Adipocyte (in vitro differentiated cells): ENCODE data around the gene NKAP.

ENCODE experiments used
- DNase-seq: peaks from one replicate; pipeline ENCODE4 v3.0.0-alpha.2; 2015; ENCODE audit warnings: low read depth
- H3K27me3 ChIP-seq: replicated peaks from 2 replicates; pipeline ENCODE4 v1.7.0; 2013; ENCODE audit warnings: mild to moderate bottlenecking, low read length, moderate library complexity; ENCODE audit not compliant: control insufficient read depth, insufficient read depth
- H3K36me3 ChIP-seq: 2 replicates; pipeline ENCODE4 v1.7.0; 2013; ENCODE audit warnings: low read length, mild to moderate bottlenecking, moderate library complexity; ENCODE audit not compliant: control insufficient read depth, insufficient read depth, severe bottlenecking
- H3K4me1 ChIP-seq: 2 replicates; pipeline ENCODE4 v1.7.0; 2013; ENCODE audit warnings: mild to moderate bottlenecking, low read length, moderate library complexity; ENCODE audit not compliant: control insufficient read depth, insufficient read depth
- H3K4me3 ChIP-seq: 2 replicates; pipeline ENCODE4 v1.7.0; 2013; ENCODE audit warnings: mild to moderate bottlenecking, low read length, moderate library complexity
- H3K9ac ChIP-seq: 2 replicates; pipeline ENCODE4 v1.7.0; 2013; ENCODE audit warnings: mild to moderate bottlenecking, low read length, moderate library complexity
- H3K9me3 ChIP-seq: 2 replicates; pipeline ENCODE4 v1.7.0; 2013; ENCODE audit warnings: mild to moderate bottlenecking, low read length, moderate library complexity; ENCODE audit not compliant: control insufficient read depth

Gene NKAP

DNA sequence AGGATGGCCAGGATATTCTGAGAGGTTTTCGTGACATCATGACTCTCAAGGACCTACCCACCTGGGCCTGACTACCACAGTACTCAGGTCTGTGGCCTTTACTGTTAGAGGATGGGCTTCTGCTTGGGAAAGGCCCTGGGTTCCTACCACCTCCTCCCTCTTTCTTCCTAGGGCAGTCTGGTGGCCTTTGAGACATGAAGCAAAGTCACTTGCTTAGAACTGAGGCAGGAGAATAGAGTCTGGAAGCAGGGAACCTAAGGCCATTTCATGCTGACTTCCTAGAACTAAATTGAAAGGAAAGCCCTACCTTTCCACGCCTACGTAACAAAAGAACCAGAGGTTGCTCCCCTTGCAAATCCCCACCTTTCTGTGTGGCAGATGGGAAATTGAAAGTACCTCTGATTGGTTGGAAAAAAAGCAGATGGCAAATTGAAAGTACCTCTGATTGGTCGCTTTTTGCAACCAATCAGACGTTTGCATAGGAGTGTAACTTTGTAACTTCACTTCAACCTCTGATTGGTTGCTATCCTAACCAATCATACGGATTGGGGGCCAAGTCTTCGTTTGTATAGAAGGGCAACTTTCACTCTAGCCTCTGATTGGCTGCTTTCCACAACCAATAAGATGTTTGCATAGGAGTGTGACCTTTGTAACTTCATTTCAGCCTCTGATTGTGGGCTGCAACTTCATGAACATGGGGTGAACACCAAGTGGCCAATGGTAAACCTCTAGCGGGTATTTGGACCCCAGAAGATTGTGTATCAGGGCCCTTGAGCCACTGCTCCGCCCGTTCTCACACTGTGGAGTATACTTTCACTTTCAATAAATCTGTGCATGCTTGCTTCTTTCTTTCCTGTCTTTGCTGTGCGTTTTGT, 57.8 kb downstream of the NKAP start:
- no peaks in the 10 kb centered on the region for H3K9me3 ChIP-seq
- H3K4me3 ChIP-seq: no peak overlapping the region
- peaks cover 2% of the 10 kb centered on the region for H3K27me3 ChIP-seq
- H3K36me3 ChIP-seq: no peaks in the 10 kb centered on the region
- no peak for DNase-seq
- H3K4me1 ChIP-seq: no peaks in the 10 kb centered on the region
- peak overlapping the region; percentile 29 for H3K9ac ChIP-seq

DNA sequence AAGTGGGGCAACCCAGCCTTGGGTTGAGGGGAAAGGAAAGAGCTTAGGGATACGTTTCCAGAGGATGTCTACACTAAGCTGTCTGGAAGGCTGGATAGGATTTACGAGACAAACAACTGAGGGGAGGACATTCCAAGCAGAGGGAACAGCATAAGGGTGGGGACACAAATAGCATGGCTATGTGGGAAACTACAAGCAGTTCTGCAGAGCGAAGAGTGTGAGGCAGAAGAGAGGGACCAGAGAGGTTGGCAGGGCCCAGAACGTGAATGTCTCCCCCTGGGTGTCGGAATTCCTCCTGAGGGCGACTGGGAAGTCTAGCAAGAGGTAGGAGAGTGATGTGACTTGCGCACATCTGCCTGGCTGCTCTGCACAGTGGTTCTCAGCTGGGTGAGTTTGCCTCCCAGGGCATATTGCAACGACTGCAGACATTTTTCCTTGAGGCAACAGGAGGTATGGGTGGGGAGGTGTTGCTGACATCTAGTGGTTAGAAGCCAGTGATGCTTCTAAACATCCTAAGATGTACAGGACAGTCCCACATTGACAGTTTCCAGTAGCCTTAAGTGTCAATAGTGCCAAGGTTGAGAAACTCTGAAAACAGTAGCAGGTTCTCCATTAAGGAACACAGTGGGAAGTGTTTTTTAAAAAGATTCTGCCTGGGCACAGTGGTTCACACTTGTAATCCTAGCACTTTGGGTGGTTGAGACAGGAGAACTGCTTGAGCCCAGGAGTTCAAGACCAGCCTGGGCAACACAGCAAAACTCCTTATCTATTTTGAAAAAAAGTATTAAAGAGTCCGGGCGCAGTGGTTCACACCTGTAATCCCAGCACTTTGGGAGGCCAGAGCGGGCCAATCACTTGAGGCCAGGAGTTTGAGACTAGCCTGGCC, 62.8 kb downstream of the NKAP start:
- H3K9ac ChIP-seq: no peak overlapping the region
- peak; percentile 66 for DNase-seq
- H3K4me3 ChIP-seq: no peak overlapping the region
- no peaks in the 10 kb centered on the region for H3K9me3 ChIP-seq
- H3K4me1 ChIP-seq: no peaks in the 10 kb centered on the region
- no peaks in the 10 kb centered on the region for H3K27me3 ChIP-seq
- H3K36me3 ChIP-seq: peaks cover 14% of the 10 kb centered on the region

DNA sequence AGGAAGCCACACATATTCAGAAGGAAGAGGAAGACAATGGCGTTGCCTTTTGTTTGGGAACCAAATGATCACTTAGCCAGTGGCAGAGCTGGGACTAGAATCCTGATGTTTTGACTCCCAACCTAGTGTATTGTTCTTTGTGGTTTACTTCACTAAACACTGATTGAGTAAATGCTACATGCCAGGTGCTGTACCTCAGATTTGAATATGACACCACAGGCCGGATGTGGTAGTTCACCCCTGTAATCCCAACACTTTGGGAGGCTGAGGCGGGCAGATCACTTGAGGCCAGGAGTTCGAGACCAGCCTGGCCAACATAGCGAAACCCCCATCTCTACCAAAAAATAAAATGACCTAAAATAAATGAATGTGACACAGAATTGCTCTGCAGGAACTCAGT, 63.5 kb downstream of the NKAP start:
- no peaks in the 10 kb centered on the region for H3K27me3 ChIP-seq
- no peak overlapping the region for H3K9ac ChIP-seq
- DNase-seq: no peak
- H3K4me3 ChIP-seq: no peak overlapping the region
- H3K4me1 ChIP-seq: no peaks in the 10 kb centered on the region
- H3K9me3 ChIP-seq: no peaks in the 10 kb centered on the region
- peaks cover 21% of the 10 kb centered on the region for H3K36me3 ChIP-seq

DNA sequence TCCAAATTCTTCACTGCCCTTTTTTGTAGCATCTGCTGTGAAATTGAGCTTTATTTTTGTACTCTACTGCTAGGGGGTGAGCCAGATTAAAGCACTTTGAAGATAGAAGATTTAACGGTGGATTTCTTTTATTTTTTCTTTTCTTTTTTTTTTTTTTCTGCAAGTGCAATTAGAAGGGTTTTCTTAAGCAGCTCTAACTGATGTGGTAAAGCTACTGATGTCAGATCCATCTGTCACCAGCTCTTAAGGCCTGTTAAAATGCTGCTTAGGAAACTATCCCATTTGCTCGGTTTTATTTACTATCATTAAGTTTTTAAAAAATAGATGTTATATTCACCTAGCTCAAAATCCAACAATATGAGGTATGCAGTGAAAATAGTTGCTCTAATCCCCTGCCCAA, 64.8 kb downstream of the NKAP start:
- Histone ChIP-seq H3K4me3 (no peak overlapping the region), H3K27me3 (no peaks in the 10 kb centered on the region), H3K4me1 (no peaks in the 10 kb centered on the region), H3K9ac (no peak overlapping the region), H3K36me3 (peaks cover 21% of the 10 kb centered on the region), H3K9me3 (no peaks in the 10 kb centered on the region)
- DNase-seq: no peak

DNA sequence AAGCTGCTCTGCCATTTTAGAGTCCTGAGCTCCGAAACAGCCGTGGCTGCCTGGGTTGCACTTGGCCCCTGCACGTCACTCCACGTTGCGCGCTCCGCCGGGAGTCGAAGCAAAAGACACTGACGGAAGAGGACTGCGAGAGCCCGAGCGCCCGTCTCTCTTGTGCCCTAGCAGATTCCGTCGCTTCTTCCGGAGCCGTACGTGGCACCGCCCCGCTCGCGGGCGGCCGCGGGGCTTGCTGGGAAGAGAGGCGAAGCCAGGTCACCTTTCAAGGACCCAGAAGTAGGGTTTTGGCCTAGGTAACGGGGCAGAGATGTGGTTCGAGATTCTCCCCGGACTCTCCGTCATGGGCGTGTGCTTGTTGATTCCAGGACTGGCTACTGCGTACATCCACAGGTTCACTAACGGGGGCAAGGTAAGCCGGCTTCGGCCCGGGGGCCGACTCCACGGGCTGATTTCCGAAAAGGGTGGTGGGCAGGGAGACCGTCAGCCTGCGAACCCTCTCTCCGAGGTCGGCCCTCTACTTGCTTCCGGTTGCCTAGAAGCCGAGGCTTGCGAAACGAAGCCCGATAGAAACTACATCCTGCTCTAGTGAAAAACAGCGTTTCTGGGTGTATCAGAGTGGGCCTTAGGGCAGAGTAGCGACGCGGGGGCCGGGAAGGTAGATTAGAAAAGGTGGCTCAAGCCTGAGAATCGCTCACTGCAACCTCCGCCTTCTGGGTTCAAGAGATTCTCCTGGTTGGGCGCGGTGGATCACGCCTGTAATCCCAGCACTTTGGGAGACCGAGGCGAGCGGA, 71.8 kb downstream of the NKAP start, which contains the start of the genes NDUFA1 and RNF113A:
Gene NDUFA1 (plus strand): TSS at position 234 of the 797 bp plus-strand sequence. CDS start 80 bp downstream, at position 314.
Gene RNF113A (minus strand): TSS at position 135 of the 797 bp plus-strand sequence. CDS start 120 bp downstream, at position 15.
- peak; percentile 86 for DNase-seq
- peak within 1 kb of the TSS; percentile 98 for H3K9ac ChIP-seq

DNA sequence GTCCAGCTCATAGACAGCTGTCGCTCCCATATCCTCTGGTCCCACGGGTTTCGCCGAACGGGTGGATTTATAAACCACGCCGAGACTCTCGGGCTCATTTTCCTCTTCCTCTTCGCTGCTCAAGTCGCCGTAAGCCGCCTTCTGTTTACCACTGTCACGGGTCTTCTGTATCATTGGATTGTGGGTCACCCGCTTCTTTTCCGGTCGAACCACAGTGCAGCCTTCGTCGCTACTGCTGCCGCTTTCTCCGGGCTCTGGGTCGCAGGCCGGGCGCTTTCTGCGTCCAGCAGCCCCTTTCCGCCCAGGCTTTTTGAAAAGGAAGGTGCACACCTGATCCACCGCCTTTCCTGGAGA, 72.3 kb downstream of the NKAP start:
- peak overlapping the region; percentile 92 for H3K4me3 ChIP-seq
- no peaks in the 10 kb centered on the region for H3K9me3 ChIP-seq
- H3K4me1 ChIP-seq: peaks cover 9% of the 10 kb centered on the region
- DNase-seq: no peak
- H3K9ac ChIP-seq: peak overlapping the region; percentile 98
- H3K36me3 ChIP-seq: peaks cover 10% of the 10 kb centered on the region
- no peaks in the 10 kb centered on the region for H3K27me3 ChIP-seq

More for the DNA sequence above, 71.8 kb downstream of the NKAP start, which contains the start of the genes NDUFA1 and RNF113A:
- Histone ChIP-seq H3K4me1 (peaks cover 9% of the 10 kb centered on the region), H3K4me3 (peak within 1 kb of the TSS; percentile 92), H3K9me3 (no peaks in the 10 kb centered on the region), H3K27me3 (no peaks in the 10 kb centered on the region), H3K36me3 (peaks cover 14% of the 10 kb centered on the region)
